Measurements from ENCODE around the gene GCA. TPM values are rescaled to one million over a fixed set of nuclear protein-coding genes. Genes with fewer than 3 reads are reported as not detected.

GCA gene
- total and polyA plus RNA-seq, 2 of the 13 experiments (the other 11 are each of a cell fraction or from before 2014, with no cell fraction given) = 42.0 to 48.3 TPM

DNA sequence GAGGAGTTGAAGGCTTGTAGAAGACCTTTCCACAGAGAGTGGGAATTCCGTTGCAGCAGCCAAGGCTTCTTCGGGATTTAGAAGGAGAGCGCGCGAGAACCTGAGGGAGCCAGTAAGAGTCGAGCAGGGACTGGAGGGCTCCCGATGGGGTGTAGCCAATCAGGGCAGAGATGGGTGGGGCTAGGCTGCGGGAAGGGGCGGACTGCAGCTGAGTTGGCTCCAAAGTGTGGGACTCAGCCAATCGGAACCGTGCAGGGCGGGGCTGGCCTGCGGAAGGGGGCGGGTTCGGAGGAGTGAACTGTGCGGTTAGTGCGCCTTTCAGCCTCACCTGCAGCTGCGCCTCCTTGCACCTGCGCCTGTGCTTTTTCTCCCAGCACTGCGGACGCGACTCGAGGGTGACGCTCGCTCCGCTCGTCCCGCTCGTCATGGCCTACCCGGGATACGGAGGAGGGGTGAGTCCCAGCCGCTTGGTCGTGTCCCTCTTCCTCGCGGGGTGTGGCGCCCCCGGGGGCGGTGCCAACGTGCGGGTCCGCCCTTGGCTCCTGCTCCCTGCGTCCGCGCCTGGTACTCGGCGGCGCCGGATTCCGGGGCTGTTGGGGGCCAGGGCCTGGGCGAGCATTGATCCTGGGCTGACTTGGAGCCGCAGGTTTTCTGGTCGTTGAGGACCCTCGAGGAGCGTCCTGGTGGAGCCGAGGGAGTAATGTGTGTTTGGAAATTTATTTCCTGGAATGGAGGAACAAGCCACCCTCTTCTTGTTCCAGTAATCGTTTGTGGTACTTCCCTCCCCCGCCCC is at the start of gene GCA (continued):
- TF ChIP-seq, protein P1, sequence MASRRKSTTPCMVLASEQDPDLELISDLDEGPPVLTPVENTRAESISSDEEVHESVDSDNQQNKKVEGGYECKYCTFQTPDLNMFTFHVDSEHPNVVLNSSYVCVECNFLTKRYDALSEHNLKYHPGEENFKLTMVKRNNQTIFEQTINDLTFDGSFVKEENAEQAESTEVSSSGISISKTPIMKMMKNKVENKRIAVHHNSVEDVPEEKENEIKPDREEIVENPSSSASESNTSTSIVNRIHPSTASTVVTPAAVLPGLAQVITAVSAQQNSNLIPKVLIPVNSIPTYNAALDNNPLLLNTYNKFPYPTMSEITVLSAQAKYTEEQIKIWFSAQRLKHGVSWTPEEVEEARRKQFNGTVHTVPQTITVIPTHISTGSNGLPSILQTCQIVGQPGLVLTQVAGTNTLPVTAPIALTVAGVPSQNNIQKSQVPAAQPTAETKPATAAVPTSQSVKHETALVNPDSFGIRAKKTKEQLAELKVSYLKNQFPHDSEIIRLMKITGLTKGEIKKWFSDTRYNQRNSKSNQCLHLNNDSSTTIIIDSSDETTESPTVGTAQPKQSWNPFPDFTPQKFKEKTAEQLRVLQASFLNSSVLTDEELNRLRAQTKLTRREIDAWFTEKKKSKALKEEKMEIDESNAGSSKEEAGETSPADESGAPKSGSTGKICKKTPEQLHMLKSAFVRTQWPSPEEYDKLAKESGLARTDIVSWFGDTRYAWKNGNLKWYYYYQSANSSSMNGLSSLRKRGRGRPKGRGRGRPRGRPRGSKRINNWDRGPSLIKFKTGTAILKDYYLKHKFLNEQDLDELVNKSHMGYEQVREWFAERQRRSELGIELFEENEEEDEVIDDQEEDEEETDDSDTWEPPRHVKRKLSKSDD (CRISPR knock-in tag; IDR thresholded peaks at IDR 0.05; ENCODE audit: low read depth) = 0 out of 2 replicates have a peak, but pooled peaks have one; percentile 62
- TF ChIP-seq CHD2 (IDR thresholded peaks at IDR 0.05; ENCODE audit: low read depth, low read length) (peak; percentile 95), SMAD9 (CRISPR knock-in tag; IDR thresholded peaks at IDR 0.05) (0 out of 2 replicates have a peak, but pooled peaks have one; percentile 46), MEF2D (CRISPR knock-in tag; IDR thresholded peaks at IDR 0.05) (no peak; the same call in 1 of the 2 replicates), NPAS2 (CRISPR knock-in tag; IDR thresholded peaks at IDR 0.05; ENCODE audit: borderline replicate concordance) (no peak), GPN1 (CRISPR knock-in tag; IDR thresholded peaks at IDR 0.05; ENCODE audit: borderline replicate concordance) (no peak), ISX (CRISPR knock-in tag; conservative IDR thresholded peaks at IDR 0.05) (no peak), U2AF1 (optimal IDR thresholded peaks at IDR 0.05; ENCODE audit: low read depth, low read length) (no peak), POLR2A (IDR thresholded peaks at IDR 0.05; ENCODE audit: insufficient read depth in 1 of 2, low read depth in 2 of 2, low read length in 2 of 2) (peak; percentile 63 to 96; a peak in 3 of 4 replicates), ZNF143 (CRISPR knock-in tag; IDR thresholded peaks at IDR 0.05) (0 out of 2 replicates have a peak, but pooled peaks have one; percentile 31), ZNF83 (CRISPR knock-in tag; IDR thresholded peaks at IDR 0.05; ENCODE audit: borderline replicate concordance) (peak; percentile 94), HOXA5 (CRISPR knock-in tag; IDR thresholded peaks at IDR 0.05) (peak; percentile 82; the same call in 1 of the 2 replicates), SETDB1 (CRISPR knock-in tag; IDR thresholded peaks at IDR 0.05; ENCODE audit: borderline replicate concordance) (no peak), RCOR2 (CRISPR knock-in tag; IDR thresholded peaks at IDR 0.05) (no peak), MIXL1 (CRISPR knock-in tag; IDR thresholded peaks at IDR 0.05) (no peak), EEA1 (CRISPR knock-in tag; IDR thresholded peaks at IDR 0.05; ENCODE audit: borderline replicate concordance) (0 out of 2 replicates have a peak, but pooled peaks have one; percentile 88), MEIS2 (CRISPR knock-in tag; IDR thresholded peaks at IDR 0.05) (peak; percentile 87), EZH2 (conservative IDR thresholded peaks at IDR 0.05; ENCODE audit: low read depth, low read length) (no peak), HHEX (CRISPR knock-in tag; IDR thresholded peaks at IDR 0.05) (no peak), NFRKB (IDR thresholded peaks at IDR 0.05) (no peak), GTF2F1 (IDR thresholded peaks at IDR 0.05; ENCODE audit: low read length) (no peak), ZNF570 (CRISPR knock-in tag; IDR thresholded peaks at IDR 0.05; ENCODE audit: borderline replicate concordance) (no peak), ZNF3 (CRISPR knock-in tag; IDR thresholded peaks at IDR 0.05) (no peak)
- TF ChIP-seq, protein P2, sequence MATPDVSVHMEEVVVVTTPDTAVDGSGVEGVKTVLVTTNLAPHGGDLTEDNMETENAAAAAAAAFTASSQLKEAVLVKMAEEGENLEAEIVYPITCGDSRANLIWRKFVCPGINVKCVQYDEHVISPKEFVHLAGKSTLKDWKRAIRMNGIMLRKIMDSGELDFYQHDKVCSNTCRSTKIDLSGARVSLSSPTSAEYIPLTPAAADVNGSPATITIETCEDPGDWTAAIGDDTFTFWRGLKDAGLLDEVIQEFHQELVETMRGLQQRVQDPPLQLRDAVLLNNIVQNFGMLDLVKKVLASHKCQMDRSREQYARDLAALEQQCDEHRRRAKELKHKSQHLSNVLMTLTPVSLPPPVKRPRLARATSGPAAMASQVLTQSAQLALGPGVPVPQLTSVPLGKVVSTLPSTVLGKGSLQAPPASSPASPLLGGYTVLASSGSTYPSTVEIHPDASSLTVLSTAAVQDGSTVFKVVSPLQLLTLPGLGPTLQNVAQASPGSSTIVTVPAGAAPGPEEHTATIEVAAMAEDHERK (CRISPR knock-in tag; IDR thresholded peaks at IDR 0.05; ENCODE audit: low read depth) = no peak
- TF ChIP-seq, protein P3, sequence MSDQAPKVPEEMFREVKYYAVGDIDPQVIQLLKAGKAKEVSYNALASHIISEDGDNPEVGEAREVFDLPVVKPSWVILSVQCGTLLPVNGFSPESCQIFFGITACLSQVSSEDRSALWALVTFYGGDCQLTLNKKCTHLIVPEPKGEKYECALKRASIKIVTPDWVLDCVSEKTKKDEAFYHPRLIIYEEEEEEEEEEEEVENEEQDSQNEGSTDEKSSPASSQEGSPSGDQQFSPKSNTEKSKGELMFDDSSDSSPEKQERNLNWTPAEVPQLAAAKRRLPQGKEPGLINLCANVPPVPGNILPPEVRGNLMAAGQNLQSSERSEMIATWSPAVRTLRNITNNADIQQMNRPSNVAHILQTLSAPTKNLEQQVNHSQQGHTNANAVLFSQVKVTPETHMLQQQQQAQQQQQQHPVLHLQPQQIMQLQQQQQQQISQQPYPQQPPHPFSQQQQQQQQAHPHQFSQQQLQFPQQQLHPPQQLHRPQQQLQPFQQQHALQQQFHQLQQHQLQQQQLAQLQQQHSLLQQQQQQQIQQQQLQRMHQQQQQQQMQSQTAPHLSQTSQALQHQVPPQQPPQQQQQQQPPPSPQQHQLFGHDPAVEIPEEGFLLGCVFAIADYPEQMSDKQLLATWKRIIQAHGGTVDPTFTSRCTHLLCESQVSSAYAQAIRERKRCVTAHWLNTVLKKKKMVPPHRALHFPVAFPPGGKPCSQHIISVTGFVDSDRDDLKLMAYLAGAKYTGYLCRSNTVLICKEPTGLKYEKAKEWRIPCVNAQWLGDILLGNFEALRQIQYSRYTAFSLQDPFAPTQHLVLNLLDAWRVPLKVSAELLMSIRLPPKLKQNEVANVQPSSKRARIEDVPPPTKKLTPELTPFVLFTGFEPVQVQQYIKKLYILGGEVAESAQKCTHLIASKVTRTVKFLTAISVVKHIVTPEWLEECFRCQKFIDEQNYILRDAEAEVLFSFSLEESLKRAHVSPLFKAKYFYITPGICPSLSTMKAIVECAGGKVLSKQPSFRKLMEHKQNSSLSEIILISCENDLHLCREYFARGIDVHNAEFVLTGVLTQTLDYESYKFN (CRISPR knock-in tag; conservative IDR thresholded peaks at IDR 0.05) = no peak; the same call in 1 of the 2 replicates
